Measurements from ENCODE around the gene AMDHD2.

The AMDHD2 gene

GRCh38 chr16:2483939-2484897 is 36.0 kb upstream of the AMDHD2 start:
- DNase-seq = no peak

GRCh38 chr16:2484898-2485508 is 35.2 kb upstream of the AMDHD2 start:
- no peak for DNase-seq

- DNase-seq = no peak
These were observed 34.2 kb upstream of the AMDHD2 start for GRCh38 chr16:2485811-2486507.

- DNase-seq = peak; percentile 85
These were observed 33.3 kb upstream of the AMDHD2 start for GRCh38 chr16:2486645-2487516.

- DNase-seq = no peak
These were observed 32.7 kb upstream of the AMDHD2 start for GRCh38 chr16:2487517-2487842.

- DNase-seq = no peak
These were observed 32.2 kb upstream of the AMDHD2 start for GRCh38 chr16:2487903-2488531.

- no peak for DNase-seq
These were observed 30.6 kb upstream of the AMDHD2 start for GRCh38 chr16:2489581-2489980.

- no peak for DNase-seq
These were observed 29.7 kb upstream of the AMDHD2 start for GRCh38 chr16:2490190-2491105.

- DNase-seq = no peak
These were observed 27.9 kb upstream of the AMDHD2 start for GRCh38 chr16:2492292-2492691.

- DNase-seq = no peak
These were observed 26.6 kb upstream of the AMDHD2 start for GRCh38 chr16:2493605-2494004.

GRCh38 chr16:2494616-2495015 is 25.6 kb upstream of the AMDHD2 start:
- DNase-seq = no peak

GRCh38 chr16:2495041-2495440 is 25.1 kb upstream of the AMDHD2 start:
- DNase-seq = no peak

- DNase-seq = no peak
These were observed 23.7 kb upstream of the AMDHD2 start for GRCh38 chr16:2496223-2497115.

- DNase-seq = no peak
These were observed 23.0 kb upstream of the AMDHD2 start for GRCh38 chr16:2497116-2497630.

- DNase-seq = no peak
These were observed 22.3 kb upstream of the AMDHD2 start for GRCh38 chr16:2497695-2498484.

GRCh38 chr16:2498531-2499253 is 21.5 kb upstream of the AMDHD2 start:
- no peak for DNase-seq

- no peak for DNase-seq
These were observed 20.7 kb upstream of the AMDHD2 start for GRCh38 chr16:2499454-2499853.

GRCh38 chr16:2499890-2500429 is 20.2 kb upstream of the AMDHD2 start:
- no peak for DNase-seq

Data from CD4-positive, alpha-beta T cell treated with Interleukin-4 for 4 hours (primary cell).